GM21526 (cell line): ENCODE measurements around the gene RASSF4.

Source experiments
- ATAC-seq: cut with Tn5 transposase; IDR thresholded peaks from one replicate; pipeline ENCODE4 v1.9.1; 2021; ENCODE audit warnings: moderate library complexity; ENCODE audit not compliant: unreplicated experiment, low FRiP score

RASSF4 gene

GRCh38 chr10:44927352-44927751, 32.2 kb upstream of the RASSF4 start:
- ATAC-seq, result no peak

GRCh38 chr10:44928462-44928861, 31.1 kb upstream of the RASSF4 start:
- no peak for ATAC-seq

DNA sequence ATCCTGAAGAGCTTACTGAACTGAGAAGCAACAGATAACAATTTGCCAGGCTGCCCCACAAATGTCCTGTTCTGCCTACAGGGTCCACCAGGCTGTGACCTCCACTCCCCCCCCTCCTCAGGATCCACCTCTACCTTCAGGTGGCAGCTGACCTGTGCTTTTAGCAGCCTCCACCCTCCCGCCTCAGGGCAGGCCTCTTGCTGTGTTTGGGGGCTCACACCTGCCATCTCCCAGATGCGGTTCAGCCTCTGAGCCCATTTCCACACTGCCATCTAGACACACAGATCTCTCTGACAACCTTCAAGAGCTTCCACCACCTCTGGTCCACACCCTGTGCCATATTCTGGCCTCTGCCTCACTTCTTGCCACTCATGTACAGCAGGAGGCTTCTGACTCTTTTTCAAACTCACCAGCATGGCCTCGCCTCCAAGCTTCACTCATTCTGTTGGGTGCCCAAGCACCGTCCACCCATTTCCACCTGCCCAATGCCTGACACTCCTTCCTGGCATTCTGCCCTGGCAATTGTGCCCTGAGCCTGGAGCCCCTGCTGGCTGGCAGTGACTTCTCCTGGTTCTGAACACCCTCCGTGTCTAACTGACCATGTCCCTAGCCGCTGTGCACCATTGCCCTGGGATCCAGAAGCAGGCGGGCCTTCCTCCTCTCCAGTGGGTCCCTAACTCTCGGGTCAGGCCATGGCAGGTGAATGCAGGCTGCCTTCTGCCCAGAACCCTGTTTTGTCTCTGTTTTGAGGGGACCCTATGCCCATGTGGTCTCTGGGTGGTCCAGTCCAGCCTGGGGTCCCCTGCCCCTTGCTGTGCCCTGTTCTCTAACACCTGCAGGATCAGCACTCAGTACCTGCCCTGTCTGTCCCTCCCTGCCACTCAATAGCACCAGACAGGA, 30.0 kb upstream of the RASSF4 start:
- no peak for ATAC-seq

- no peak for ATAC-seq
Observed at GRCh38 chr10:44930904-44931620, 28.5 kb upstream of the RASSF4 start.

GRCh38 chr10:44931621-44932516, 27.7 kb upstream of the RASSF4 start:
- no peak for ATAC-seq

- ATAC-seq, result peak; percentile 89
Observed at GRCh38 chr10:44932517-44933450, 26.8 kb upstream of the RASSF4 start.

- ATAC-seq, result no peak
Observed at GRCh38 chr10:44933451-44934321, 25.9 kb upstream of the RASSF4 start.

DNA sequence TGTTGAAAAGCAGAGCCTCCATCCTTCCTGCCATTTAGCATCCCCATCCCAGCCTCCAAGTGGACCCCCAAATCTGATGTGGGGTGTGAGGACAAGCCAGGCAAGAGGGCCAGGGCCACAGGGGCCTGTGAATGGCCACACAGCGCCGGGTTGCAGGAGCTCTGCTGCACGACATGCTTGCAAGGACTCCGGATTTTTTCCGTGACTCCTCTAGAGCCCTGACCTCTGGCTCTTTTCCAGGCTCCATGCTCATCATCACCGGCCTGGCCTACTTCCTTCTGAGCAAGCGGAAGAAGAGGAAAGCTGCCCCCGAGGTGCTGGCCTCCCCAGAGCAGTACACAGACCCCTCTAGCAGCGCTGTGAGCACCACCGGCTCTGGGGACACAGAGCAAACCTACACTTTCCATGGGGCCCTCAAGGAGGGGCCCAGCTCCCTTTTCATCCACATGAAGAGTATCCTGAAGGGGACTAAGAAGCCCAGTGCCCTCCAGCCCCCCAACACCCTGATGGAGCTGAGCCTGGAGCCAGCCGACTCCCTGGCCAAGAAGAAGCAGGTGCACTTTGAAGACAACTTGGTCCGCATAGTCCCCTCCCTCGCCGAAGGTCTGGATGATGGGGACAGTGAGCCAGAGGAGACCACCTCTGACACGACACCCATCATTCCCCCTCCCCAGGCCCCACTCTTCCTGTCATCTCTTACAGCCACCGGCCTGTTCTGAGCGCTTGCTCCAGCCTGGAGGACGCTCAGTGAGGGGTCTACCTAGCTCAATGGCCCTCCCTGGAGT, 25.0 kb upstream of the RASSF4 start:
- ATAC-seq, result no peak

- no peak for ATAC-seq
Observed at GRCh38 chr10:44935201-44935965, 24.2 kb upstream of the RASSF4 start.

- no peak for ATAC-seq
Observed at GRCh38 chr10:44935966-44936295, 23.7 kb upstream of the RASSF4 start.

DNA sequence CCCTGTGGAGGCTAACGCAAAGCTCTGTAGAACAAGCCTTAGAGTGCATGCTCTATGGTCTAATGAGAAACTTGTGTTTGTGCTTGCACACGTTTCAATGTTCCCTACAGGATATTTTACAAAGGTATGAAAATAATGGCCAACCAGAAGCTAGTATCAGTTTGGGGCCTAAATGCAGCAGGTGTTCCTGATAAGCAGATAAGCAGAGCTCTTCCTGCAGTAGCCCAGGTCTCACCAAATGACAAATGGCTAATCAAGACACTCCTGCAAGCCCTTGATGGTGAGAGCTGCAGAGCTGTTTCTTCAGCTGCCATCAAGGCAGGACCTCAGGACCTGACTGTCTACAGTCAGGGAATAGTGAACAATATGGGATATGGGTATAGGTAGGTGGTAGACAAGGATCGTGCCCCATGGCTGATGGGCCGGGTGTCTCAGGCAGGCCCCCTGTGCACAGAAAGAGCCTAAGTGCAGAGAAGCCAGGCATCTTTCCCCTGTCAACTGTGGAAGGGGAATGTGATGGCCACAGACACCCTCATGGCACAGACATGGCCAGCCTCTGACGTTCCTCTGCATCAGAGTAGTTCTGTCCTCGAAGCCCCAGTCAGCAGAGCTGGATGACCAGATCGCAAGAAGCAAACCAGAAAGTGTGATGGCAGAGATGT, 23.2 kb upstream of the RASSF4 start:
- ATAC-seq, result no peak

DNA sequence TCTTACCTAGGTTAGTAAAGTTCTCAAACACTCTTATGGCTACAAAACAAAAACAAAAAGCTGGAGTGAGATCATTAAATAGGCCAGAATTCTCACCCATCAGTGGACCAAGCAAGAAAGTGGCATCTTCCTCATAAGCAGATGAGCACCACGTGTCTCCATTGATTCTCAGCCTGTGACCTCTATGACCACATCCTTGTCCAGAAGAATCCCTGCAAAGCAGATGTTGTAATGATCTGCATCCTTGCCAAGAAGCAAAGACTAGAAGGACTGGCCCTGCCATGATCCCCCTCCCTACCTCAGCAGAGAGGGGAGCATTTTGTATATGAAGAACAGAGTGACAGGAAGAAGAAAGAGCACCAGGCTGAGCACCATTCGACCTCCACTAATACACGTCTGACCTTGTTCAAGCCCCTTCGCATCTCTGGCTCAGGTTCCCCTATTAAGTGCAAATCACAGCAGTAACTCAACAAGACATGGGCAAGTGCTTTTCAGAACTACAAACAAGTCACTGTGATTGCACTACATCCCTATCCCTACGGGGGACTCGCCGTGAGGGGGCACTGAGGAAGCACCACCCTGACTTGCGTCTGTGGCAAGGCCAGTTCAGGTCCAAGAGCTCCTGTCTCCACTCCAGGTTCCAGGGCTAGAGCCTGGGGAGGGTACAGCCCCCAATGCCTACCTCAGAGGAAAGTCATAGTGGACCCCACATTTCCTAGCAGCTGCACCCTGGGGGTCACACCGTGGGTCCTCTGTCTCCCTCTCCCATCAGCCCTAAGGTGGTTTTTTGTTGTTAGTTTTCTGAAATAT, 22.2 kb upstream of the RASSF4 start:
- no peak for ATAC-seq

DNA sequence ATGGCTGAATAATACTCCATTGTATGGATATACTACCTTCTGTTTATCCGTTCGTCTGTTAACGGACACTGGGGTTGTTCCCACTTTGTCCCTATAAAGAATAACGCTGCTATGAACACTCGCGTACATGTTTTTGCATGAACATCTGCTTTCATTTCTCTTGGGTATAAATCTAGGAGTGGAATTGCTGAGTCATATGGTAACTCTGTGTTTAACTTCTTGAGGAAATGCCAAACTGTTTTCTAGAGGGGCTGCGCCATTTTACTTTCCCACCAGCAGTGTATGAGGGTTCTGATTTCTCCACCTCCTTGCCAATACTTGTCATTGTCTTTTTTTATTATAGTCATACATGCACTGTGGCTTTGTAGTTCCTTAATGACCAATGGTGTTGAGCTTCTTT, 20.6 kb upstream of the RASSF4 start:
- no peak for ATAC-seq

DNA sequence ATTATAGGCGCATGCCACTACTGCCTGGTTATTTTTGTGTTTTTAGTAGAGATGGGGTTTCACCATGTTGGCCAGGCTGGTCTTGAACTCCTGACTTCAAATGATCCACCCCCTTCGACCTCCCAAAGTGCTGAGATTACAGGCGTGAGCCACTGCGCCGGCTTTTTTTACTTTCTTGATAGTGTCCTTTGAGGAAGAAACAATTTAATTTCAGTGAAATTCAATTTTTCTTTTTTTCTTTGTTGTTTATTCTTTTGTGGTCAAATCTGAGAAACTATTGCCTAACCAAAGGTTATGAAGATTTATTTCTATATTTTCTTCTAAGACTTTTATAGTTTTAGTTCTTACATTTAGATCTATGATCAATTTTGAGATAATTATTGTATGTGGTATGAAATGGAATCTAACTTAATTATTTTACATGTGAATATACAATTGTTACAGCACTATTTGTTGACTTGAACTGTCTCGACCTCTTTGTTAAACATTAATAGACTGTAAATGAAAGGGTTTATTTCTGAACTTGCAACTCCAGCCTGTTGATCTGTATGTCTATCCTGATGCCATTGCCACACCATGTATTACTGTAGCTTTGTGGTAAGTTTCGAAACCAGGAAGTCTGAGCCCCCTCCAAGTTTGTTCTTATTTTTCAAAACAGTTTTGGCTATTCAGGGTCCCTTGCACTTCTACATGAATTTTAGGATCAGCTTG, 19.8 kb upstream of the RASSF4 start:
- no peak for ATAC-seq

GRCh38 chr10:44944354-44944753, 15.2 kb upstream of the RASSF4 start:
- no peak for ATAC-seq

DNA sequence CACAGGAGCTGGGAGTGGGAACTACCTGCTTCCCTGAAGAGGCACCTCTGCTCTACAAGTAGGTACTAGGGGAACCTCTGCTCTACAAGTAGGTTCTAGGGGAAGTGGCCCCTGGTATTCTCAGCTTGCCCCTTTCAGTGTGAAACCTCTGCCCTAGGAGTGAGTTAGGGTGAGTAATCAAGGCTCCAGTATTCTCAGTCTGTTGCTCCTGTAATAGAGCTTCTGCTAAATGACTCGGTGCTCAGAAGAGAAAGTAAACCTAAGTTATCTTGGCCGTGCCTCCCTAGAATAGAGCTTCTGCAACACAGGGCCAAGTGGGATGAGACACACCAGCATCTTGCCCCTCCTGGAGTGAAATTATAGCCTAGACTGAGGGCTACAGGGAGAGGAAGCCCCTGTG, 13.4 kb upstream of the RASSF4 start:
- ATAC-seq, result no peak
